Cardiac atrium fibroblast (primary cell): ENCODE results near the gene OSTC. TPM values are rescaled to one million over a fixed set of nuclear protein-coding genes. Genes with fewer than 3 reads are reported as not detected.

Experiments
- total RNA-seq: library from RNA; depleted of rRNA; stranded (reverse); fragments of >200 nt; gene quantifications from 2 replicates; pipeline ENCODE4 v1.2.3, GENCODE V29; 2015

The OSTC gene
- 376 and 424 TPM in 2 replicates for total RNA-seq

GRCh38 chr4:108650212-108651013 is at the start of gene OSTC:
Gene OSTC, plus strand, starts transcription at chr4:108650599. Its CDS starts 57 bp downstream, at chr4:108650656.

GRCh38 chr4:108620101-108620932 is 30.1 kb upstream of the OSTC start, which contains the start of gene RPL34:
Gene RPL34, plus strand, starts transcription at chr4:108620576. Its CDS starts 1,384 bp downstream, at chr4:108621960.

Other genes with a start within 250 kb of the OSTC start
- gene RPL34, start 30.0 kb upstream of the OSTC start, total RNA-seq, result 699 and 946 TPM in 2 replicates
- gene ETNPPL, start 112.5 kb downstream of the OSTC start, total RNA-seq, result not detected in 2 replicates